NOMO-1 treated with DMSO at 0.1 percent for 48 hours (cell line): Measurements from ENCODE around the gene DPP6.

Experiments used
- DNase-seq: peaks from one replicate; lab custom pipeline; 2025; ENCODE audit not compliant: unreplicated experiment; lab: John Stamatoyannopoulos, UW

The DPP6 gene

DNA sequence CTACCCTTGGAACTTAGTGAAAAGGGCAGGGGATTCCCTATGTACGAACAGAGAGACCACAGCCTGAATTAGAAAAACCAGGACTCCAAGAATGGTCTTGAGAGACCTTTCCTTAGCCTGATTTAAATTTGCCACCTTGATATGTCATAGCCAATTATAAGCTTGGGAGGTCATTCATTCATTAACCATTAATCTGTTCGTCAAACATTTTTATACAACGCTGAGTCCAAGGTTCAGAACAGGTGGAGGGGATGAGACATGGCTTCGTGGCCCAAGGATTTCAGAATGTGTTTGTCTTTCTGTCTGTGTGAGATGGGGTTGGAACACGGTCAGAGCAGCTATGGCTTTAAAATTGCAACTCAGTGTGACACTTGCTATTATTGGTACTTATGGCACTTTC is 792.8 kb downstream of the DPP6 start:
- no peak for DNase-seq

DNA sequence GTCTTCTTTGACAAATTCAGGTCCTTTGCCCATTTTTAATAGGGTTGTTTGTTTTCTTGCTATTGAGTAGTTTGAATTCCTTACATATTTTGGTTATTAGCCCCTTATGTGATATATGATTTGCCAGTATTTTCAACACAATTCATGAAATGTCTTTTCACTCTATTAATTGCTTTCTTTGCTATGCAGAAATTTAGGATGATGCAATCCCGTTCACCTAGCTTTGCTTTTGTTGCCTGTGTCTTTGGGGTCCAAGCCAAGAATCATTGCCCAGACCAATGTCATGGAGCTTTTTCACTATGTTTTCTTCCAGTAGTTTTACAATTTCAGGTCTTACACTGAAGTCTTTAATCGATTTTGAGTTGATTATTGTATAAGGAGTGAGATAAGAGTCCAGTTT is 796.3 kb downstream of the DPP6 start:
- no peak for DNase-seq

DNA sequence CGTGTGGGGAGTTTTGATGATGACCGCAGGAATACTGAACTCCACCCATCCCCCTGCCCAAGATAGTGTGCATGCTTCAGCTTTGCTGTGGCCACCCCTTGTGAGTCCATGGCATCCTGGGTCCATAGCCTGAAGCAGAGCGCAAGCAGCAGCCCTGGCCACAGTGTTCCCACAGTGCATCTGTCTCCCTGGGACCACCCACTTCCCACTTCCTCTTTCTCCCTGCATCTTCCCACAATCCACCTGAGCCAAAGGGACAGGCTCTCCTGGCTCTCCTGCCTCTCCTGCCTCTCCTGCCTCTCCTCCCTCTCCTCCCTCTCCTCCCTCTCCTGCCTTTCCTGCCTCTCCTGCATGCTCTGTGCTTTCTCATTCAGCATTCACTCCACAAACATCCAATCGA is 800.0 kb downstream of the DPP6 start:
- no peak for DNase-seq

DNA sequence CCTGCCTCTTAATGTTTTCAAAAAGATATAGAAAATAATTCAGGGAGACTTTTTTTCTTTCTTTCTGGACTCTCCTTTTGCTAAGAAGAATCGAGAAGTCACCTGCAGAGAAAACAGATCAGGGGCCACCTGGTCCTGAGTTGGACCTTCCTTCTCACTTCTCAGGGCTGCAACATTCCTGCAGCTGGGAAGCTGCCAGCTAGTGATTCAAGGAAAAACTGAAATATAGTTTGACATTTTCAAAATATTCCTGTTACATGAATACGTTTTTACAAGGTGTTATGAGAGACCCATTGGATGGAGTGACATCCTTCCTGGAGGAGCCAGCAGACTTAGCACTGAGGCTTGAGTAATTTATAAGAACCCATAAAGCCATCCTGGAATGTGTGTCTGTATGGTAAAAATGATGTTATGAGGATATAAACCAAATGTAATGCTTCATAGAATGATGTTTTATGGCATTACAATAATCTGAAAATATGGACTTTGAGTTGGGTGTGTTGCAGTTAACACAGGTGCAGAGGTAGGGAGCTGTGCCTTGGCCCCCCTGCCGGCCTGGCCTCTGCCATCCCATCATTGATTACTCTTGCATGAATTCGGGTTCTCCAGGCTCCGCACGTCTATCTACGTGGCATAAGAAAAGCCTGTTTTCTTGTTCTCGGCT is 801.0 kb downstream of the DPP6 start:
- no peak for DNase-seq

DNA sequence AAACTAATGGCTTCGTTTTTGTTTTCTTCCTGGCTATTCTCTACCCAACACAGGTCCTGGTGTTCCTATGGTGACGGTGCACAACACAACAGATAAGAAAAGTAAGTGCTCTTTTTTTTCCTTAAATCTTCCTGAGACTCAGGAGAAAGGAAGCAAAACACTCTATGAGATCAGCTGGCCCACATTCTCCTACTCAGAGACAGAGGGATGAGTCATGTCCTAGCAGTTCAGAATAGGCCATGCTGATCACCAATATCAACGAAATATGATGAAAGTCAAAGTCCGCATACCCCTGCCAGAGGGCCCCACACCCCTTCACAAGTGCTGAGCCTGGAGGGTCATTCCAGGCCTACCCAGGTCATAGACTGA is 801.5 kb downstream of the DPP6 start:
- DNase-seq = no peak

DNA sequence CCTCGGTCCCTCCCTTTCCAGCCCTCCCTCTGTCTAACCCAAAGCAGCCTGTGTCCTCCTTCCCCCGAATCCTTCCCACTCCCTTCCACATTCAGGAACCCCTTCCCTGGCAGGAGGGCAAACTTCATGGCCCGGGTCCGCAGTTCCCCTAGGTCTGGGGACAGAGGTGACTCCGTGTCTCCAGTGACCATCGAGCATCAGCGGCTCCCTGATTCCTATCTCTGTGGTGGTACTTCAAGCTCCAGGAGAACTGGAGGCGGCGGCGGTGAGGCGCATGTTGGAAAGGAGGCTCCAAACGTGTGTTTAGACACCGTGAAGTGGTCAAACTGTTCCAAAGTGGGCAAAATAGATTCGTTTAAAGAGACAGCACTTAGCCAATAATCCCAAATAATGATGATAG is 802.6 kb downstream of the DPP6 start:
- DNase-seq = no peak

DNA sequence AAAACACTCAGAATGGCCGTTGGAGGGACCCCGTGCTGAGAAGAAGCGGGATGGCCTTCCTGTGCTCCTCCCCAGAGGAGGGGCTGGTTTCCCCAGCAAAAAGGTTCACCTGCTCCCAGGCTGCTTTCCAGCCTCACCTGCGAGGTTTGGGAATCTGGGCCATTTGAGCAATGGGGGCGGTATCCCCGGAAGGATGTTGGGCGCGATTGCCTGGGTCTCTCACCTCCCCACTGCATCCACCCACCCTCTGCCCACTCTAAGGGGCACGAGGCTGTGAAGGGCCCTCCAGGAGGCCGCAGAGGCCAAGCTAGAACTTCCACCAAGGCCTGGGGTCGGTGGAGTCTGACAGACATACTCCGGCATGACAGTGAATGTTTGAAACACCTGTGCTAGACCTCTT is 803.2 kb downstream of the DPP6 start:
- DNase-seq = no peak

DNA sequence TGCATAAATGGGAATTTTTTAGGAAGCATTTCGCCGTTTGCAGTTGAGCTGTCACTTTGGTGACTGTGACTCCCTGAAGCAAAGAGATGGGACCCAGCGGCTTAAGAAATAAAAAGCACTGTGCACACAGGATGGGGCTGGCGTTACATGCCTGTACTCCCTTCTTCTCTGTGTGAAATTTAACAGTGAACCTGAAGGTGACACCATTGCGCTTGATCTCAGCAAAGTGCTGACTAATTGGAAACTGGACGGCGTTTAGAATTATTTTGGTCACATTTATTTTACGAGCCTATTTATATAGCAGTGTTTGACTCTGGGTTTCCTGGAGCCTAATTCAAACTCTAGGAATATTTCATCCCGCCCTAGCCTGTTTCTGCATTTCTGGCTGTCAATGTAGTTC is 804.5 kb downstream of the DPP6 start:
- DNase-seq = no peak

DNA sequence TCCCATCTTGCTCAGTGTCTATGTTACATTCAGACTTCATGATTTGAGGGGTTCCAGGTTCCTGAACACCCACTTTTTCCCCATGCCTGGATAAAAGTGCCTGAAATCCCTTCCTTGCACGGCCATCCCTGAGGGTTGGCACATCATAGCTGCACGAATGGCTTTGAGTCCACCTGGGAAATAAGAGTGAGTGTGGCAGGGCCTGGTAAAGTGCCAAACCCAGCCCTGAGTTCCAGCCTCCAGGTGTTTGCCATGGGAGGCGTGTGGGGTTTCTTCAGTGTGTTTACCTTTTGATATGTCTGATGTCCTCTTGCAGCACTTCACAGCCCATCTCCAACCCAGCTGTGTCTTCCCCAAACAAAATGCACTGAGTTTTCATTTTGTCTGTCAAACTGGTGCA is 805.0 kb downstream of the DPP6 start:
- no peak for DNase-seq

DNA sequence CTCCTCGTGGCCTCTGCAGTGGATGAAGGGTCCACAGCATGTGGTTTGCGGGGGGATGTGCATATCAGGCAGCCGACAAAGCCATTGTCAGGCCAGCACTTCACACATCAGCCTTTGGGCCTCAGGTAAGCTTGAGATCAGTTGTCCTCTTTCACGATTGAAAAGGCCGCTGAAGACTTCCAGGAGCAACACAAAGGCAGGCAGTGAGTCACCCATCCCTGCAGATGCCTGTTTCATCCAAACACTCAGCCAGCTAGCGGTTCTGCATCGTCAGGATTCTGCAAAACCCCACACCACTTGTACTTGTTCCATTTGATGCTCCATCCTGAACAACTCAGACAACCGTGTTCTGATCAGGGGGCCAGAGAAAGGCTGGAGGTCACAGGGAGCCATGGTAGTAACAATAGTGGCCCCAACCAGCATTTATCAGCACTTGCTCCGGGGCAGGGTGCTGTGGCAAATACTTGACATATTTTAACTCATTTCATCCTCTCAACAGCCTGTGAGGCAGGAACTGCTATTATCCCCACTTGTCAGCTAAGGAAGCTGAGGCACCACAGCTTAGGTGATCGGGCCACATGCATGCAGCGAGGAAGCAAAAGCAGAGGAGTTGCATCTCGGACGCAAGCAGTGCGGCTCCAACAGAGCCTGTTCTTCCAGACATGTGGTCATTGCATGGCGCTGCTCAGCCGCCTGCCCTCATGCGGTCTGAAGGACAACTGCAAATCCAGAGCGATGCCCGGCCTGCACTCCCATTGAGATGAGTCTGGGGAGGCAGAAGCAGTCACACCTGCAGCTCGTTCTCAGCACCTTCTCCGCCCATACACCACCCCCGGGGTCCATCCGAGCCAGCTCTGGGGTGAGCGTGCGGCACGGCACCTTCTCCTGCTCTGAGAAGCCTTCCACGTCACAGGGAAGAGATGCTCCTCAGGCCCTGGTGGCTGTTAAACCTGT is 805.8 kb downstream of the DPP6 start:
- DNase-seq = no peak

DNA sequence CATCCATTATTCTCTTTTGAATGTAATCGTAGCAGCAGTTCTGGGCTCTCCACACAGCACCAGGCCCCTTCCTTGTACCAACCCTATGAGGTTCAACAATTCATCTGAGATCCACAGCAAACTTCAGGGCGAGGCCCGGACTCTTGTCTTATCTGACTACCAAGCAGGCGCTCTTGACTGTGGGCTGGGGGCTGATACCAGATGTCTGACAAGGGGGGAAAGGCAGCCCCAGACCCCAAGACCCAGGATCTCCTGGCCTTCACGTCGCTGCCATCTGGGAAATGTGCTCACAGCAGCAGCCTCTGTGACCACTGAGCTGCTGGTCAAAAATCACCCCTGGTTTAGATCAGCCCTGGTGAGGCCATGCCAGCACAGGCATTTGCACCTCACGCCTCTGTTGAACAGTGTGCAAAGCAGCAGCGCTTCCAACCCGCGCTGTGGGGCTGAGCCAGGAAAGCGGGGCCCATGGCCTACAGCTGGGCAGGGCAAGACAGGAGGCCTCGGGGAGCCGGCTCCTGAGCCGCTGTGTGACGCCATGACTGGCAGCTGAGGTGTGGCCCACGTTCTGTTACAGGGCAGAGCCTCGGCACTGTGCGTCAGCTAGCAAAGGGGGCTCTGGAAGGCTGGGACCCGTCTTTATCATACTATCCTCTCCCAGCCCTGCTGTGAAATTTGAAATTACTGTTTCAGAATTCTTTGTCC is 806.8 kb downstream of the DPP6 start:
- DNase-seq = no peak

DNA sequence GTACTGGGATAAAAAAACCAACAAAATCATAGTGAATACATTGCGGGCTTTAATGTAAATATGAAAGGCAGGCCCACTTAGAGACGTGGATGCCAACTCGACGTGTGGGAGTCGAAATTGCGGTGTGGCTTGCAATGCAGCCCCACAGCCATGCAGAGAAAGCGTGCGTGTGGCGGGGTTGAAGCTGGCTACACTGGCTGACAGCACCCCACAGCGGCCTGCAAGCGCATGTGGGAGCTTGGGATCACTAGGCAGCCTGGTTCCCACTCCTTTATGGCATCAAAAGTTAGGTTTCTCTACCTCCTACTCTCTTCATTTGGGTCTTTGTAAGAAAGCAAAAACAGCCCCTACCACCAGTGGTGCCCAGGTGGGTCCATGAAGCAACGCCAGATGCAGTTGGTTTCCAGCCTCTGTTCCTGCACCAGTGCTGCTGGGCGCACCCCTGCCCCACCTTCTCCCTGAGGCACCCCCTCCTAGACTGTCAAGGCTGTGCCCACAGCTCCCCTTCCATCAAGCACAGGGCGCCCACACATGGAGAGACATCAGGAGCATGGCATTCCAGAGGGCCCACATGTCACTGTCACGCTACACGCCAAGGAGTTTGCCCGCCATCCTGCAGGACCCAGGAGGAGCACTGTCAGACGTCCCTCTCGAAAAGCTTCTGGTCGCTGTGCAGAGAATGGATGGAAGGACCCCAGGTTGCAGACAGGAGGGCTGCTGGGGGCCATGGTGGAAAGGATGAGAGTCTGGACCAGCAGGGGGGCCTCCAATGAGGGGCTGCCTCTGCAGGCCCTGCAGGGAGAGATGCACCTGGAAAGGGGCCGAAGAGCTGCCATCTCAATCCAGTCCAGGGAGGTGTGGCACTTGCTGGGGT is 807.8 kb downstream of the DPP6 start:
- DNase-seq = no peak

DNA sequence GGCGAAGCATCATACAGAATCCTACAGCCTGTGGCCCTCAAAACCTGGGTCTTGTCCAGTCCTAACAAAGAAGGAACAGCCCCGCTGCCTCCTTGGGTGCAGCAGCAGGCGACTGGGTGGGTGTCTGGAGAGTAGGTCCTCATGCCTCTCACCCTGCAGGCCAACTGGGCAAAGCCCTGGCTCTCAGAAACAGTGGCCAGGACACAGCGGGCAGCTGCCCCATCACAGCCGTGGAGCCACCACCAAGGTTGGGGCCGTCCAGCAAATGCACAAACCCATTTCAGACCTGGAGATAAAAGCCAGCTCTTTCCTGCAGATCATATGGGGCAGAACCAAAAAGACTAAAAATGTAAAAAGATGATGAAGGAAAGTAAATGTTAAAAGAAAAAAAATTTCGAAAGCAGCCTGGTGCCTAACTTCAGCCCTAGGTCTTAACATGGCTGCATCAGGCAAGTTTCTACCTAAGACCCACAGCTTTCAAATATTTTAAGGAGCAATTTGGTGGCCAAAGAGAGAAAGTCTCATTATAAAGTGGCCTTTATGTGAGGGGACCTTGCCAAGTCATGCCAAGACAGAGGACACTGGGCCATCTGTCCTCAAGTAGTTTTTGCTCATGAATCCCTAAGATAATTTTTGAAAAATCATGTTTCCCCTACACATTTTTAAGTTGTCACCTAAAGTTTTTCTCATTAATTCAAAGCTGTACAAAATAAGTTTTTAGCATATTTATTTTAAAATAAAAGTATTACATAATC is 808.6 kb downstream of the DPP6 start:
- DNase-seq = no peak

DNA sequence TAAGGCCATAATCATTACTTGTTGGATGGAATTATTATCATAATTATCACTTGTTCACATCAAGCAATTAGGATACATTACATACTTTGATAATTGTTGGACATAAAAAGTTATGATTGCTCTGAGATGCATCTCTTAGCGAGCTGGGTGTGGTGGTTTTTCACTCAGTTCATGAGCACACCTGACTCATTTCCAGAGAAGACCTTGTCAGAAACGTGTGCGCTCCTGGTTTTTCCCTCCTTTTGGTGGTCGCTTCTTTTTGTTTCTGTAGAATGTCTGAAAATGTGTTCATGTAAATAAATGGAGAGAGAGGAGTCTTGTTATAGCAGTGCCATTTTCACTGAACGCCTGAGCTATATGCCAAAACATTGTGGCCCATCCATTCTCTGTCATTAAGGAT is 809.4 kb downstream of the DPP6 start:
- DNase-seq = no peak

DNA sequence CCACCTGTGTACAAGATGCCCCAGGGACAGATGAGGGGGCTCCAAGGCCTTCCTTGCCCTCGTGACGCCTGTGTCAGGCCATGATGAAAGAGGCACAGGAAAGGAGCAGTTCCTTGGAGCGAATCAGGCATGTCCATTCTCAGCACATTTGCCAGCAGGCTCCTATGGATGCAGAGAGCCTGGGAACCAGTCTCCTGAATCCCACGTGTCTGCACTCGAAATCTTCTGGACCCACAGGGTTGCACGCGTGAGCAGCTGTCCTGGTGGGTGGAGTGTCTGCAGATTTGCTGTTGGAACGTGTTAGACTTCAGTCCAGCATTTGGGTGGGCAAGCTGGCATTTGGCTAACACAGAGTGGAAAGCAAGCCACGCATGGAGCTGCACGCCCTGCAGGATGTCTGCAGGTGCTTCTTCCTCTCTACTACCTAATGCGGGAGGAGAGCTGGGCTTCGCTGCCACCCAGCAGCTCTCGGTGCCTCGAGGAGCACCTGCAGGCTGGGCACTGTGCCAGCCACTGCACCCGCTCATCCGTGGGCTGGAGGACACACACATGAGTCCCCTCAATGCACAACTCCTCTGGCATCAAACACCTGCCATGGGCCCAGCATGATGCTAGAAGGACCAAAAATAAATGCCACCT is 810.1 kb downstream of the DPP6 start:
- DNase-seq = no peak

DNA sequence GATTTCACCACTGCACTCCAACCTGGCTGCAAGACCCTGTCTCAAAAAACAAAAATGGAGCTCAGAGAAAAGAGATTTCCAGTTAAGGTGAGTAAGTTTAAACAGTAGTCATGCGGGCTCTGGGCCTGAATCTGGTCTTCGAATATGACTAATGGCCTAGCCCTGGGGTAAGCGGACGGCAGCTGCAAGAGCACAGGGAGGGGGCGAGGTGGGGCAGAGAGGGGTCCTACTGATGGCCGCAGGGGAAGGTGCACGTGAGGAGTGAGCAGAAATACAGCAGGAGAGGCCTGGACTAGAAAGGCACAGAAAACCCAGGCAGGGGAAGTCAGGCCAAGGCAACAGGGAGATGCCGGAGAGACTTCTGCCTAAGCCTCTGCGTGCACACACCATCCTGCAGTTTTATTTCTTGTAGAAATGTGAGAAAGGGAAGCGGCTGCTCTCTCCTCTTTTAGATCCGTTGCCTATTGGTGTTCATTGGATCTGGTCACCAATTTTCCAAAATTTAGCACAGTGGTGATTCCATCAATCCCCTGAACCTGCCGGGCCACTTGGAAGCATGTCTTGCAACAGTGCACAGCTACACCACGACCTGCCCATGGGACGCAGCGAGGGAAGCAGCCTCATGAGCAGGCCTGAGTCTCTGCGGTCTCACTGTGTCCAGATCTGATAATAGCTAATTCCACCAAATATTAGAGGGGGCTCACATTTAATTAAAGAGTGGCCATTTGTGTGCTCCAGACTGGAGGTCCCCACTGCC is 811.7 kb downstream of the DPP6 start:
- DNase-seq = no peak

DNA sequence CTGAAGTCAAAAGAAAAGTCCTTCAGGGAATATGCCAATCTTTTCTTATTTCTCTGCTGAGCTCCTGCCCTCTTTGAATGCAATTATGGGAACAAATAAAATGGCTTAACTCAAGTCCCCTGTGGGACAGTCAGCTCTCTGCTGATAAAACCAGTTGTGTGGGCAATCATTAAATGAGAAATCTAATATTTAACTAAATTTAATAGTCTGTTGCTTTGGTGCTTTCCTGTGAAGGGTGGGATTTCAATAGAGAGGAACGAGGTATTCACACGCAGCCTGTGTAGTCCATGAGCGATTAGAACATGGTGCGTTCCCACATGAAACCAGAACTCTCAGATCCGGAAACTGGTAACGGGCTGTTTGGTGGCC is 812.3 kb downstream of the DPP6 start:
- no peak for DNase-seq

DNA sequence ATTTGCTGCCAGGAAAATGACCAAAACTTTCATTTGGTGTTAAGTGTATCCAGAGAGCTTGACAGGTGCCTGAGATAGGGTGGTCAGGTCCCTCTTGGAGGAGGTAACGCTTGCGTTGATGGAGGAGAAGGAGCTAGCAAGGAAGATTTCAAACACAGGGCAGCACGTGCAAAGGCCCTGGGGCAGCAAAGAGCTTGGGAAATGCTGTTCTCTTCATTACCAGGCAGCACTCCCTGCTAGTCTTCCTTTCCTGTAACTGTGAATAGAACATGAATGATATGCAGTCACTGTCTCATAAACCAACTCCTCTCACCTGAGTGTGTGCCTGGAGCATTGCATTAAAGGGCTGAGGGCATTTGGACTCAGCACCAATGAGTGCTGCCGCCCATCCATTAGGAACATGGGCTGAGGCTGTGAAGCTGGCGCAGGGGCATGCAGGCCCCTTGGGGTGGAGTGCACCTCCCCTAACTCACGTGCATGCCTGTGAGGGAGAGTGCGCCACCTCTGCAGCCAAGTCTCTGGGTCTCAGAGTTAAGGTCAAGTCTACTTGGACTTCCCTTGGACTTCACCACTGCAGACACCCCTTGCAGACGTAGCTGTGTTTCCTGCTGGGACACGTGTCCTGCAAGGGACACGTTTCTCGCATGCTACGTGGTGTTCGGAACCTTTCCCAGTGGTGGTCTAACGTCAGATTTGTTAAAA is 813.9 kb downstream of the DPP6 start:
- no peak for DNase-seq

DNA sequence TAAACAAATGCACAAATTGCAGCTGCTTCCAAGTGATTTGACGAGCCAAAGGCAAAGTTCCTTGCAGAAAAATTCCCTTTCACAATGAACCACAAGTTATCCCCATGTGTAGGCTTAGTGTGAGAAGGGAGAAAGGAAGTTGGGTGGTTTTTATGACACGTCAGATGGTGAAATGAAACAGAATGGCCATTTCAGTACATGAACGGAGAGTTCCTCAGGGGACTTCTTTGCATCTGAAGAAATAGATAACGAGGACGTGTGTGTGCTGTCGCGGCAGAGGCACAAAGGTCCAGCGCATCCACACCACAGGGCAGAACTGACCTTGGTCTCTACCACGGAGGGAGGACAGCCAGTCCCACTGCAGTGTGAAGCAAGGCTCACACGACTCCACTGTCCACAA is 814.9 kb downstream of the DPP6 start:
- no peak for DNase-seq
